HL-60 (cell line): ENCODE measurements around the gene ZBTB47.

ENCODE experiments used
- DNase-seq, 2 experiments: peaks; one replicate each; pipeline ENCODE4 v3.0.0-alpha.2; 2010 to 2020; ENCODE audit warnings: low read depth in 1 of 2, low spot score in 1 of 2
- H3K27ac ChIP-seq: fragments of 250-450 bp; sonication (Bioruptor Pico); replicated peaks from 2 replicates; pipeline ENCODE4 v1.5.1; 2020; ENCODE audit warnings: mild to moderate bottlenecking, moderate library complexity
- H3K27me3 ChIP-seq: fragments of 250-450 bp; sonication (Bioruptor Pico); 2 replicates; pipeline ENCODE4 v1.5.1; 2021; ENCODE audit warnings: mild to moderate bottlenecking, moderate library complexity; ENCODE audit not compliant: insufficient read depth, poor library complexity, severe bottlenecking
- H3K4me3 ChIP-seq: replicated peaks from 2 replicates; pipeline ENCODE4 v1.5.1; 2011; ENCODE audit warnings: mild to moderate bottlenecking, control low read depth, low read length; ENCODE audit not compliant: insufficient read depth
- CTCF ChIP-seq: IDR thresholded peaks from one replicate; pipeline ENCODE4 v1.5.1; 2011; ENCODE audit warnings: low read length, control low read depth, inconsistent platforms; ENCODE audit not compliant: insufficient read depth
- GABPA ChIP-seq: IDR thresholded peaks from 2 replicates; pipeline ENCODE4 v1.6.1; 2012; ENCODE audit warnings: low read depth
- POLR2AphosphoS5 ChIP-seq: IDR thresholded peaks from 2 replicates; pipeline ENCODE4 v1.6.1; 2012; ENCODE audit warnings: low read depth
- REST ChIP-seq: IDR thresholded peaks from 2 replicates; pipeline ENCODE4 v1.6.1; 2012; ENCODE audit warnings: low read depth; ENCODE audit not compliant: insufficient replicate concordance
- SPI1 ChIP-seq: IDR thresholded peaks from 2 replicates; pipeline ENCODE4 v1.6.1; 2012; ENCODE audit warnings: low read depth, mild to moderate bottlenecking, borderline replicate concordance

The ZBTB47 gene

GRCh38 chr3:42684632-42685362, 31.3 kb downstream of the ZBTB47 start:
- Histone ChIP-seq H3K27me3 (no peaks in the 10 kb centered on the region), H3K27ac (no peak overlapping the region), H3K4me3 (no peak overlapping the region)
- no peak for TF ChIP-seq SPI1
- no peak for DNase-seq

- TF ChIP-seq POLR2AphosphoS5 (no peak), SPI1 (no peak), REST (no peak), GABPA (no peak), CTCF (no peak)
- no peak within 1 kb of the TSS for H3K27ac ChIP-seq
- DNase-seq: no peak
- no peak within 1 kb of the TSS for H3K4me3 ChIP-seq
- no peaks in the 10 kb centered on the region for H3K27me3 ChIP-seq
Measured at GRCh38 chr3:42685363-42685881, 31.9 kb downstream of the ZBTB47 start, which contains the start of gene KLHL40. KLHL40 (plus strand) TSS chr3:42685537; CDS start chr3:42685619, 82 bp downstream.

GRCh38 chr3:42685891-42686820, 32.7 kb downstream of the ZBTB47 start:
- Histone ChIP-seq H3K27me3 (no peaks in the 10 kb centered on the region), H3K4me3 (no peak overlapping the region), H3K27ac (no peak overlapping the region)
- TF ChIP-seq CTCF (no peak), SPI1 (no peak), POLR2AphosphoS5 (no peak), GABPA (no peak), REST (no peak)
- no peak for DNase-seq
